Stimulated activated CD8-positive, alpha-beta memory T cell treated with anti-CD3 and anti-CD28 coated beads, Interleukin-7, amount 100 ng/mL, for 24 hours (primary cell): ENCODE data around the gene SPSB1.

Experiments used
- DNase-seq: peaks from one replicate; pipeline ENCODE4 v3.0.0-alpha.2; 2020; ENCODE audit warnings: low read depth

Gene SPSB1

DNA sequence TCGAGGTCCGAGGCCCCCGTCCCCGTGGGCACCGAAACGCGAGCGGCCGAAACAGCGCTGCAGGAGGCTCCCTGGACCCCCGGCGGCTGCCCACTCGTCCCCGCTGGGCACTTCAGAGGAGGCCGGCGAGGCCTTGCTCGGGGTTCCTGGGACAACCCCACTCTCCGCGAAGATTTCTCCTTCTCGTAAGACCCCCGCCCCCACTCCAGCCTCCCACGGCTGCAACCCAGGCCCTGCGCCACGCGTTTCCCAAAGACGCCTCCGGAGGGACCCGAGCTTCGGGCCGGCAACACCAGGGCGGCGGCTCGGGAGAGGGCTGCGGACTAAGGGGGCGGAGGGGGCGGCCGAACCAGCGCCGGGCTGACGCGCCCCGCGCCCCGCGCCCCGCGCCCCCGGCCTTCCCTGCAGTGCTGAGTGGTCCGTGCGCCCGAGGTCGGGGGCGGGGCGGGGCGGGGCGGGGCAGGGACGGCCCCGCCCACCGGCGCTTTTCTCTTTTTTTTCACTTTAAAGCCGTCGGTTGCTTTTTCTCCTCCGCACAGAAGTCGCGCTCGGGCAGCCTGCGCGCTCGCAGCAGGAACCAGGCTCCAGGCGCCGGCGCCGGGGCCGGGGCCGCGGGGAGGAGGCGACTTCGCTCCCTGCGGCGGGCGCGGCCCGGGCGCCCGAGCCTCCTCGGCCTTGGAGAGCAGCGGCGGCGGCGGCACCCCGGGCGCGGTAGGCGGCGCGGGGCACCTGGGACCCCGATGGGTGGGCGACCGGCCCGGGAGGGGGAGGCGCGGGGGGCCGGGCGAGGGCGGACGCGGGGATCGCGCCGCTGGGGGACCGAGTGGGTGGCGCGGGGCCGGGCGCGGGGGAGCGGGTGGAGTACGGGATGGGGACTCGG lies at the start of gene SPSB1:
SPSB1 (plus strand) TSS at position 534 of the 880 bp plus-strand sequence. CDS start 62,998 bp downstream, outside the sequence.
- no peak for DNase-seq

DNA sequence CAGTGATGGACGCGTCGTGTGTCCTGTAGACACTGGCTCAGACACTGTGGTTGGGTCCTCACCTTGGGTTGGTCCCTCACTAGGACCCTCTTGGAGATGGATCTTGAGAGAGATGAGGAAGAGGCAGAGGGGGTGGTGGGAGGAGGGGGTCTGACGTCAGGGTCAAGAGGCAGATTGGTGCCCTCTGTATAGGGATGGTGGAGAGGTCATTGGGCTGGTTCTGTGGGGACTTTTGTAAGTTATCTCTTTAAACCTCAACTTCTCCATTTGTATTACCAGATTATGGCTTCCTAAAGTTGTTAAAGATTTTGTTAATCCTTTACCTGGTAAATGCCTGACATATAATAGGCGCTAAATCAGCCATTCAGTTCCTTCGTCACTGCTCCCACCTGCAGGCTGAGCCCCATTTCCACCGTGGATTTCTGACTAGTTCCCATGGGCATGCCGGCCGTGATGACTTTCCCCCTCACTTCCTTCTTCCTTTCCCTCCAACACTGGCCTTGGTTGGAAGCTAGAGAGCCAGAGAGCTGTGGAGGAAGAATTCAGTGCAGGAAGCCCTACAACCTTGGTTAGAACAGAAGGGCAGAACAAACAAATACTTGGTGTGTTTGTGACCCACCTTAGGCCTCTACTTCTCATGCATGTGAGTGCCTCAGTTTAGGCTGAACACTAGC lies 49.5 kb upstream of the SPSB1 start:
- DNase-seq: no peak

DNA sequence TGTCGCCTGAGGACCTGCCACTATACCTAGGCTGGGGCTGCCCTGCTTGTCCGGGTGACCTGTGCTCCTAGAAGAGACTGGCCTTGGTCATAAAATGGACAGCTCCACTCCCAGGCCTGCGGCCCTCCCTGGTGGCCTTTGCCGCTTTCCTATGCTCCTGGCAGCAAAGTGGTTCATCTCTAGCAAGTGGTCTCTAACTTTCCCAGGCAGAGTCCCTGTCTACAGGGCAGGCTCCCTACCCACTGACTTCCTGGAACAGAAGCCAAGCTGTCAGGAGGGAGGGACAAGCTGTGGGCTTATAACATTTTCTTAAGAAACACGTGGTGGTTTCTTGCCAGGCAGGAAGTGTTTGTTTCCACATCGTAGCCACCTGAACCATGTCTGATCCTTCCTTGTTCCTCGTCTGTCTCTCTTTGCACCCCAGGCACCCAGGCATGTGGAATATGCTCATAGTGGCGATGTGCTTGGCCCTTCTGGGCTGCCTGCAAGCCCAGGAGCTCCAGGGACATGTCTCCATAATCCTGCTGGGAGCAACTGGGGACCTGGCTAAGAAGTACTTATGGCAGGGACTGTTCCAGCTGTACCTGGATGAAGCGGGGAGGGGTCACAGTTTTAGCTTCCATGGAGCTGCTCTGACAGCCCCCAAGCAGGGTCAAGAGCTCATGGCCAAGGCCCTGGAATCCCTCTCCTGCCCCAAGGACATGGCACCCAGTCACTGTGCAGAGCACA lies 48.0 kb upstream of the SPSB1 start:
- DNase-seq: no peak

DNA sequence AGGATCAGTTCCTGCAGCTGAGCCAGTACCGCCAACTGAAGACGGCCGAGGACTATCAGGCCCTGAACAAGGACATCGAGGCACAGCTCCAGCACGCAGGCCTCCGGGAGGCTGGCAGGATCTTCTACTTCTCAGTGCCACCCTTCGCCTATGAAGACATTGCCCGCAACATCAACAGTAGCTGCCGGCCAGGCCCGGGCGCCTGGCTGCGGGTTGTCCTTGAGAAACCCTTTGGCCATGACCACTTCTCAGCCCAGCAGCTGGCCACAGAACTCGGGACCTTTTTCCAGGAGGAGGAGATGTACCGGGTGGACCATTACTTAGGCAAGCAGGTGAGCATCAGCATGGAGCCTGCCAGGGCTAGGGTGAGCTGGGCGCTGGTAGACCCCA lies 47.5 kb upstream of the SPSB1 start:
- no peak for DNase-seq

DNA sequence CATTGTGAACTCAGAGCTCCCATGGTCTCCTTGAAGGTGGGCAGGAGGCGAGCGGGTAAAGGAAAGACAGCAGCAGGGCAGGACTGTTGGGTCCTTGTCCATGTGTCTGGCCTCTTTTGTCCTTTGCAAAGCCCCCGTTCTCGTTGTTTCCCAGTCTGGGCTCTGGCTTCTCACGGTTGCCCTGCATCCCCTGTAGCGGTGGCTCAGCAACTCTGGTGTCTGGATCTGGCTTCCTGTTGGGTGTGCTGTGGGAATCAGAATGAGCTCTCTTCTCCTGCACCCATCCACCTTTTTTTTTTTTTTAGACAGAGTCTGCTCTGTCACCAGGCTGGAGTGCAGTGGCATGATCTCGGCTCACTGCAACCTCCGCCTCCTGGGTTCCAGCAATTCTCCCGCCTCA lies 47.0 kb upstream of the SPSB1 start:
- no peak for DNase-seq

DNA sequence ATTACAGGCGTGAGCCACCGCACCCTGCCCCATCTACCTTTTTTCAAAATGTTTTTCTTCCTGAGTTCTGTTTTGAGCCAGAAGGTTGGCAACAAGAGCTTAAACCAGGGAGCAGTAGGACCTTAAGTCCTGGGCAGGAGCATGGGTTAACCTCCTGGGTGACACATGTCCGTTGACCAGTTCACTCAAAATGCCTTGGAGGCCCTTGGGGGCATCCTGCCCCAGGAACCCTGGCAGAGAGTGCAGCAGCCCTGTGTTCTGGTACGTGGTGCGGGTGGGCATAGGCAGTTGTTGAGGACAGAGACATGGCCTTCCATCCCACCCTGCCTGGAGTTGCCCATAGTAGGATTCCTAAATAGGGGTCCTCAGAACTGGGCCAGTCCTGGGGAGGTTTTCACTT lies 46.5 kb upstream of the SPSB1 start:
- DNase-seq: no peak

DNA sequence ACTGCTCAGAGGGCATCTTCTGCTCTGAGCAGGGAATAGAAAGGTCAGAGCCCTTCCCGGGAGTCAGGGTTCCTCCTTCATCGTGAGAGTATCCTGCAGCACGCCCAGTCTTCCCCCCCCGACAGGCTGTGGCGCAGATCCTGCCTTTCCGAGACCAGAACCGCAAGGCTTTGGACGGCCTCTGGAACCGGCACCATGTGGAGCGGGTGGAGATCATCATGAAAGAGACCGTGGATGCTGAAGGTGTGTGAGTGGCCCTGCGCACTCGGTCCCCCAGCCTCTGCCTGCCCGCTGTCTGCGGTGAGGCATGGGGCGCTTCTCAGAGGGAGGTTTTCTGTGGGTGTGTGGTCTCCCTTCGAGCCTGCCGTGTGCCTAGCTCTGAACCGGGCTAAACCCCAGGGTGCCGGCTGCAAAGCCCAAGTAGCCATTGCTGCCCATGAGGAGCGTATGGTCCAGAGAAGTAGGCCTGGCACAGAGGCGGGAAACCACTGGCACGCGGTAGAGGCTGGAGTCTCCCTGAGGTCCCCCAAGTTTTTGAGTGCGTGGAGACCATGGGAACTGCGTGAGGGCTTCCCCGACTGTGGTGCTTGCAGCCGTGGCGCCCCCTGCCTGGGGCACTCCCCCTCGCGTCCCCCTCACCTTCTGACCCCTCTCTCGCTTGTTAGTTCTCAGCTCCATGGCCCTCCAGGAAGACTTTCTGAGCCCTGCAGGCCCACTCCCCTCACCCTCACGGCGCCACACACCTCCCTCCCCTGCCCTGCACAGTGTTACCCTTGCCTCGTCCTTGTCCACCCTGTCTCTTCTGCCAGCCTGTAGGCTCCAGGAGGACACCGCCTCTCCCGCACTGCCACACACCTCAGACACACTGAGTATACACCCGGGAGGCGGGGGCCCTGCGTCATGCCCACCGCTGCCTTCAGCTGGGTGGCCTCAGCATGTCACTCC lies 45.6 kb upstream of the SPSB1 start:
- DNase-seq: no peak

DNA sequence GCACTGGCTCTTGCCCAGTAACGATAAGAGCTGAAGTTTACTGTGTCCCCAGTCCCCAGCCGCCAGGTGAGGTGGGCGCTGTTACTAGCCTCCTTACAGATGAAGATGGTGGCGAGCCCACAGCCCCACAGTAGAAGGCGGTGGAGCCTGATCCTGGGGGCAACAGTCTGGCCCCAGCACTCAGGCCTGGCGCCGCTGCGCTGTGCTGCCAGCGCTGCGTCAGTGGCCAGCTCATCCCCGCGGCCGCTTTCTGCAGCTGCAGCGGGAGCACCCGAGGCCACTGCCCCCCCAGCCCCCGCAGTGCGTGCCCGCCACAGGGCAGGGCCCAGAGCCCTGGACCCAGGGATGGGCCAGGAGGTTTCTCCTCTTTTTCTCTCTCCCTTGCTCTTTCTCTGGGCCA lies 44.8 kb upstream of the SPSB1 start:
- no peak for DNase-seq

GRCh38 chr1:9248341-9249262 lies 44.1 kb upstream of the SPSB1 start:
- DNase-seq: no peak

GRCh38 chr1:9249263-9249533 lies 43.5 kb upstream of the SPSB1 start:
- DNase-seq: no peak

DNA sequence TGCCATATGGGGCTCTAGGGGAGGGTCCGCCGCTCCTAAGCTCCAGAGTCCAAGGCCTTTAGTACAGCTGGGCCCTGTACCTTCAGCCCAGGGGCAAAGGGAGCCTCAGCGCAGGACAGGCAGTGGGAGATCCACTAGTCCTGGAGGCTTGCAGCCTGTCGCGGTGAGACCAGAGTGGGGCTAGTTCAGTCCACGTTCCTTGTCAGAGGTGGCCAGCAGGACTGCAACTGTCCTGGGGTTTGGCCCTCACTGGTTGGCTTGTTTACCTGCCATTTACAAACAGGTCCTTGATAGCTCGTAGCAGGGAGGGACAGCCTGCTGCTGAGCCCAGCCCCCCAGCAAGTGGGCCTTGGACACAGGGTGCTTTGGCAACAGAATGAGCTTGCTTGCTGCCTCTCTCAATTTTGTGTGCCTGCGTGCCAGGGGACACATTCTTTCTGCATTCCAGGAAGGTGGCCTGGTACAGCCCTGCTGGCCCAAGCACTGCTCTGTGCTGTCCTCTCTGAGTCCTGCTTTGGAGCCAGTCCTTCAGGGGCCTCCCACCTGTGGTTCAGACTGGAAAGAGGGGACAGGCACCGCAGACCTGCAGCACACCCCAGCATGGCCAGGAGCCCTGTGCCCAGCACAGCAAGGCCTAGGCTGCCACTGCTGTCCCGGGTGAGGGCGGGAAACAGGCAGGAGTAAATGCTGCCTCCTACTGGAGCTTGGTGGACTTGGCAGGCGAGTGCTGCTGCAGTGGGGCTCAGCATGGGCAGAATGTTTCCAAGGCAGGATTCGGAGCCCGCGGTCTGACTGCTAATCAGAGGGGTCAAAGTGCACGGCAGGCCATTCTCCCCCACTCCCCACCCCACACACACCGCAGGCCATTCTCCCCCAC lies 42.9 kb upstream of the SPSB1 start:
- DNase-seq: no peak

DNA sequence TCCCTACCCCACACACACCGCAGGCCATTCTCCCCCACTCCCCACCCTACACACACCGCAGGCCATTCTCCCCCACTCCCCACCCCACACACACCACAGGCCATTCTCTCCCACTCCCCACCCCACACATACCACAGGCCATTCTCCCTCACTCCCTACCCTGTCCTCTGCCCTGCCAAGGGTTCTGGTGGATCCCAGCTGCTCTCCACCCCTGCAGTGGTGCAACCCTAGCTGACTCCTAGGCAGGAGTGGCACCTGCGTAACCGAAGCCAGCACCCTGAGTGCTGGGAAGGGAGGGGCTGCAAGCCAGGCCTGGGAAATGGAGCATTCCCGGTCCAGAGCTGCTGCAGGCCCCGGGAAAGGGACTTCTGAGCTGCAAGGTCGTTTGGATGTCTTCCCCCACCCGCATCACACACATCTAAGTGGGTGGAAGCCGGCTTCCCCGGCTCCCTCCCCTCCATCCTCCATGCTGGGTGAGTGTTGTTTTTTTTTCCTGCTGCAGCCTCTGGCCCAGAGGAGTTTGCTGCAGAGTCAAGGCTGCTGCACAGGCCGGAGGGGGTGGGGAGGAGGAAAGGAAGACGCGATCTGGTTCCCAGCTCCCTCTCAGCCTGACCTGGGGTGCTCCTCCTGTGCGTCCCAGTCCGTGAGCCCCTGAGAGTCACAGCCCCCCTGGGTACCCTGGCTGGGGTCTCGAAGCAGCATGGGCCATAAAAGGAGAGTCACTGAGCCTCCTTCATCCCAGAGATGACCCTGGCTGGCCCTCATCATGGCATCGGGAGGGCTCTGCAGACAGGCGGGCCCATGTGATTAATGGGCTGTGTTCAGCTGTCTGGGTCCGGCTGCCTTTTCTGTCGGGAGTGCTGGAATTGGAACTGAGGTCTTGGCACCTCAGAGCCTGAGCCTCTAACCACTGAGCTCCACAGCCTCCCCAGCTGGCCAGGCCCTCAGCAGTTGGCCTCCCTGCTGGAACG lies 42.0 kb upstream of the SPSB1 start:
- no peak for DNase-seq

DNA sequence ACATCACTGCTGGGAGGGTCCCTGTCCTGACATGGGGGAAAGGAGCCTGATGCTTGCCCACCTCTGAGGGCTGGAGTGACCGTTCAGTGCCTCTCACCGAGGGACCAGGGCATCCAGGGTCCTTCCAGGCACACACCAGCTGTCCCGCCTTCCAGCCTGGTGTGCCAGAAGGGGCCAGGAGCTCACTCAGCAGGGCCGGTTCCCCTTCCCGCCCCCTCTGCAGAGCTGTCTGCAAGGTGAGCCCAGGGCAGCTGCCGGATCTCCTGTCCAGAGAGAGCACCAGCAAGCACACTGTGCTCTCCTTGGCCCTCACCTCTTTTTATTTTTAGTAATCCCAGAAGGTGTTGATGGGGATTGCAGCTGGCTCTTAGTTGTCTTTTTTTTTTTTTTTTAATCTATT lies 41.2 kb upstream of the SPSB1 start:
- DNase-seq: no peak

DNA sequence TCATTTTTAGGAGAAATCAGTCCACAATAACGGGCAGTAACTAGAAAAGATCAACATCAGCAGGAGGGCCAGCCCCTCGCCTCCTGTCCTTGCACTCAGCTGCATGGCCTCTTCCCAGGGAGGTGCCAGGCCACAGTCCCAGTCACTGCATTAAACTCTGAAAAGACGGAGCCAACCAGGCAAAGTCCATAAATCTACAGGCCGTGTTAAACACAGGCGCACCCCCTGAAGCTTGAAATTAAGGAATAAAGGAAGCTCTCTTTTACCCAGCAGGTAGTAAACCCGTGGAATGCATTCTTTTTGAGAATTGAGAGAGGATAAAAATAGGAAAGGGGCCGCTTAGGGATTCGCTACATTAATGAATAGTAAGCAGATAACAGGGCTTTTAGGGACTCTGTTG lies 39.7 kb upstream of the SPSB1 start:
- no peak for DNase-seq

DNA sequence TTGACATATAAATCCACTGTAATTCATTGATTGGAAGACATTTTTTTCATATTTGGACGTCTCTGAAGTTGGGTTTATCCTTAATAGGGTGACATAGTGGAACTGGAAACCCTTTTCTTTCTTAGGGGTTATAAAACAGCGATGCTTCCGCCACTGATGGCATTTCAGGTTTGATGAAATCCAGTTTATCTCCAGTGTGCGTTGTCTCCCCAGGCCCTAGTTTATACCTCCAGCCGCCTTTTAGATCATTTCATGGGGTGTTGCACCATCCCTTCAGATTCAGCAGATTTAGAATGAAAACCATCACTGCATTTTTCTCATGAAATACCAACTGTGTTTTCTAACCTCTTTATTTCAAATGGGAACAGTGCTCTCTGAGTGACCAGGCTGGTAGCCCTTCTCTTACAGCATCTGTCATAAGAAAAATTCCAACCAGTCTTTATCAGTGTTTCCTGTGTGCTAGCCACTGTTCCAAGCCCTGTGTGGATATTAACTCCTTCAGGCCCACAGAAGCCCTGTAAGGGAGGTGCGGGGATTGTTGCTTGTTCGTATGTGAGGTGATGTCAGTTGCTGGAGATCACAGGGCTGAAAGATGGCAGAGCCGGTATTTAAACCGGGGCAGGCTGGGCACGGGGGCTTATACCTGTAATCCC lies 39.1 kb upstream of the SPSB1 start:
- DNase-seq: no peak

- DNase-seq: no peak
Observed at GRCh38 chr1:9256332-9256731, 36.4 kb upstream of the SPSB1 start.

GRCh38 chr1:9257851-9258250 lies 34.8 kb upstream of the SPSB1 start:
- no peak for DNase-seq

- DNase-seq: no peak
Observed at GRCh38 chr1:9258629-9259028, 34.1 kb upstream of the SPSB1 start.
